AG09309 (cell line): ENCODE data around the gene RAPGEF2.

Experiments
- DNase-seq: peaks from one replicate; pipeline ENCODE4 v3.0.0-alpha.2; 2010; ENCODE audit warnings: low read depth
- H3K4me3 ChIP-seq: 2 replicates; pipeline ENCODE4 v1.5.1; 2011; ENCODE audit warnings: mild to moderate bottlenecking, low read depth, low read length, moderate library complexity; ENCODE audit not compliant: control insufficient read depth
- TF ChIP-seq, protein P1 (sequence below): IDR thresholded peaks from 2 replicates; pipeline ENCODE4 v1.5.1; 2011; ENCODE audit warnings: mild to moderate bottlenecking, low read depth, low read length, inconsistent platforms; ENCODE audit not compliant: insufficient read depth, control insufficient read depth; ENCODE audit errors: missing control alignments

RAPGEF2 gene

DNA sequence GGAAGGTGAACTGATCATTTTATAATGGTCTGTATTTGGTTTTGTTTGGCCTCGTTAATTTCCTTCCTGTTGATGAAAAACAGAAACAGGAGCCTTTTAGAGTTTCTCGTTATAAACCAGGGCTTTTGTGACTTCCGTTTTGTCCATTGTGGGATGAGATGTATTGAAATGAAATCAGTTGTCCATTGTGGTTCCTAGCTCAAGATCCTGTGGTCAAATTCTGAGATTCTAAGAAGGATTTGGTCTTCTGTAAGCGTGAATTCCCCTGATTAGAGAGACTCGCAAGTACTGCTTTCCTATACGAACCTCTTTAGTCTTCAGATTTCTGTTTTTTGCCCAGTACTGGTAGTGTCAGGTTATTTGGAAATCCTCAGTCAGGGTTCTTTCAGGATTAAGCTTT, 101.7 kb downstream of the RAPGEF2 start:
- H3K4me3 ChIP-seq: no peak overlapping the region
- no peak for DNase-seq
- TF ChIP-seq, protein P1, sequence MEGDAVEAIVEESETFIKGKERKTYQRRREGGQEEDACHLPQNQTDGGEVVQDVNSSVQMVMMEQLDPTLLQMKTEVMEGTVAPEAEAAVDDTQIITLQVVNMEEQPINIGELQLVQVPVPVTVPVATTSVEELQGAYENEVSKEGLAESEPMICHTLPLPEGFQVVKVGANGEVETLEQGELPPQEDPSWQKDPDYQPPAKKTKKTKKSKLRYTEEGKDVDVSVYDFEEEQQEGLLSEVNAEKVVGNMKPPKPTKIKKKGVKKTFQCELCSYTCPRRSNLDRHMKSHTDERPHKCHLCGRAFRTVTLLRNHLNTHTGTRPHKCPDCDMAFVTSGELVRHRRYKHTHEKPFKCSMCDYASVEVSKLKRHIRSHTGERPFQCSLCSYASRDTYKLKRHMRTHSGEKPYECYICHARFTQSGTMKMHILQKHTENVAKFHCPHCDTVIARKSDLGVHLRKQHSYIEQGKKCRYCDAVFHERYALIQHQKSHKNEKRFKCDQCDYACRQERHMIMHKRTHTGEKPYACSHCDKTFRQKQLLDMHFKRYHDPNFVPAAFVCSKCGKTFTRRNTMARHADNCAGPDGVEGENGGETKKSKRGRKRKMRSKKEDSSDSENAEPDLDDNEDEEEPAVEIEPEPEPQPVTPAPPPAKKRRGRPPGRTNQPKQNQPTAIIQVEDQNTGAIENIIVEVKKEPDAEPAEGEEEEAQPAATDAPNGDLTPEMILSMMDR: no peak

DNA sequence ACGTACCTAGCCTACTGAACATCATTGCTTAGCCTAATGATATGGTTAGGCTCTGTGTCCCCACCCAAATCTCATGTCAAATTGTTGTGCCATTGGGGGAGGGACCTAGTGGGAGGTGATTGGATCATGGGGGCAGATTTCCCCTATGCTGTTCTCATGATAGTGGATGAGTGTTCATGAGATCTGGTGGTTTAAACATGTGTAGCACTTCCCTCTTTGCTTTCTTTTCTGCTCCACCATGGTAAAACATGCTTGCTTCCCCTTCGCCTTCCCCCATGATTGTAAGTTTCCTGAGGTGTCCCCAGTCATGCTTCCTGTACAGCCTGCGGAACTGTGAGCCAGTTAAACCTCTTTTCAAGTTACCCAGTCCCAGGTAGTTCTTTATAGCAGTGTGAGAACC, 102.6 kb downstream of the RAPGEF2 start:
- no peak overlapping the region for H3K4me3 ChIP-seq
- DNase-seq: no peak
- TF ChIP-seq, protein P1: no peak

DNA sequence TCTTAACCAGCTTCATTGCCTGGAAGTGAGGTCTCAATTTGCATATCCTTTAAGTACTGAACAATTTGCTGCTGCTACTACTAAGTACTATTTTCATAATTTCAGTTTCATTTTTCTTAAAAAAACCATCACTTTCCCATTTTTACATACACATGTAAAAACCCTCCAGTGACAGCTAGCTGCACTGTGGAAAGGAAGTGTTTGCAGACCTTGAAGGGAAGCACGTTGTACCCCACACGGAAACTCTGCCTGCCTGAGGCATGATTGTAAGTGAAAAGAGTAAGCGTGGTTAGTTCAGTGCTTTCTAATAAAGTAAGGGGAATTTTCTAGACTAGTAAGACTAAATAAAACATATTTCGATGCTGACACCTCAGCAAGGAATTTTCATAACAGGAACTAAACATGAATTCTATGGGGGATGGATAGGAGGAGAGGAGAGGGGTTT, 103.6 kb downstream of the RAPGEF2 start:
- no peak for DNase-seq
- TF ChIP-seq, protein P1: no peak

DNA sequence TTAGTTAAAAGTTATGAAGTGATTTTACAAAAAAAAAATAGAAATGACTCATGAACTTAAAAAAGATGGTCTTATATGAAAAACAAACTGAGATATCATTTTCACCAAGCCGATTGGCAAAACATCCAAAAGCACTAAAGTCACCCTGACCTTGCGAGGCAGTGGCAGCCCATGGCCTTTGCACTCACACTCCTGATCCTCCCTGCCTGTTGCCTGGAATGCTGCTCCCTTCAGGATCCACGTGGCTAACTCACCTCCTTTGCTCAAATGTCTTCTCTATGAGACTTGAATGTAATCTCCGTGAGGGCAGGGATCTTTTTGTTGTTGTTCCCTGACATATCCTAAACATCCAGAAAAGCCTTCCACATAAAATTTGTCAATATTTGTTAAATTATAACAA, 106.4 kb downstream of the RAPGEF2 start:
- DNase-seq: no peak
- H3K4me3 ChIP-seq: no peak overlapping the region
- TF ChIP-seq, protein P1: no peak

More for the DNA sequence above, 103.6 kb downstream of the RAPGEF2 start:
- no peak overlapping the region for H3K4me3 ChIP-seq

DNA sequence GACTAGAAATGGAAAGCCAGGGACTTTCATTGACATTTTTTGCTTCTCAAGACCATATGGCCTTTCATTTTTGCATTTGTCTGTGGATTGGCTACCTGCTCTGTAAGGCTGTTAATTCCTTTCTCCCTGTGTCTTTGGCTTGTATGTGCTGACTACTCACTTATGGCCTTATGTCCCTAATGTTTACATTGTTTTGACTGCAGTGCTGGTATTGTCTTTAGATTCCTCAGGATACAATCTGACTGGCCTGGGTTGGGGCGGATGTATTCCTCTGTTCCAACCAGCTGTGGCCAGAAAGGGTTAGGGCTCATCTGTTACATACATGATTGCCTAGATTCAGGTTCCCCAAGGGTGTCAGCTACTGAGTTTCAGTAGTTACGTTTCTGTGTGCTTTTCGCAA, 108.1 kb downstream of the RAPGEF2 start:
- TF ChIP-seq, protein P1: no peak
- DNase-seq: no peak
- no peak overlapping the region for H3K4me3 ChIP-seq

DNA sequence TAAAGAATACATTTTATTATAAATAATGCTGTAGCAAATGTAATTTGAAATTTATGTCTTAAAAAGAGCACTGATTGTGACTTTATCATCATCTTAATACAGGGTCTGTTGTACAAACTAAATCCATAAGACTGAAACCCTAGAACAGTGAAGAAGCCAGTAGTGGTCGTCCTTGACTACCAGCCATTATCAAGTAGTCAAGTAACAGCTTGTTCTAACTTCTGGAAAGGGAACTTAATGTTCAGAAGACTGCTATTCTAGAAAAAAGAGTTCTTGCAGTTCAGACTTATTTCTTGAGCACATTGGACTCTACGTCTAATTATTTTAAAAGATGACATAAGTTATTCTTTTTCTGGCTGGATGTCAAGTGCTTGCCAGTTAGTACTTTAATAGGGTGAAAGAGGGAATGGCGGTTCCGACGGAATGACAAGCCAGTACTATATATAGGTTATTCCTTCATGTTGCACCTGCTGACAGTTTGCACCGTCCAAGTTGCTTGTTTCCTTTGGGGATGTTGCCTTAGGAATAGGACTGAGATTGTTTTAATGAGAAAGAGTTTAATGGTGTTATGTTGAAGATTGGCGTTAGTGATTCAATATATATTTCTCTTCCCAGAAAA, 109.9 kb downstream of the RAPGEF2 start:
- no peak overlapping the region for H3K4me3 ChIP-seq
- TF ChIP-seq, protein P1: no peak
- no peak for DNase-seq
